A549 (cell line): ENCODE results near the gene KRT5. TPM values are rescaled to one million over a fixed set of nuclear protein-coding genes. Genes with fewer than 3 reads are reported as not detected.

Experiments
- ATAC-seq, 2 experiments: fragments of 200-7000 bp in 1 of 2; fragments of >200 bp in 1 of 2; cut with Nextera tagmentation in 1 of 2; cut with Tn5 transposase in 1 of 2; 3 replicates each; pipeline versions ENCODE4 v1.8.0 to v1.9.1; 2018 to 2020; ENCODE audit warnings: mild to moderate bottlenecking in 1 of 2, moderate library complexity in 1 of 2
- CTCF ChIA-PET: fragments of 300-600 bp; sonication (Branson Sonifier 250); formaldehyde crosslinking; extraction: SDS; loops from one replicate; lab custom pipeline; 2021; ENCODE audit warnings: antibody characterized with exemption, inconsistent platforms; lab: Yijun Ruan, JAX
- POLR2A ChIA-PET: fragments of 350-600 bp; formaldehyde crosslinking; extraction: SDS; loops from one replicate; lab custom pipeline; 2021; ENCODE audit warnings: antibody characterized with exemption, inconsistent platforms; lab: Yijun Ruan, JAX
- DNase-seq, 2 experiments: peaks; one replicate each; pipeline versions ENCODE4 v3.0.0 to v3.0.0-alpha.2; 2011 to 2016; ENCODE audit warnings: low read depth in 1 of 2, low spot score in 1 of 2
- FAIRE-seq: peaks from 2 replicates; lab custom pipeline; 2011; peaks lifted over from hg19 to GRCh38; lab: Jason Lieb, UNC
- H3K27ac ChIP-seq, 2 experiments: fragments of >200 bp; sonication (Bioruptor Twin); formaldehyde crosslinking; 3 replicates each; pipeline ENCODE4 v1.5.1; 2016 to 2017
- H3K4me1 ChIP-seq: fragments of >200 bp; sonication (Bioruptor Twin); formaldehyde crosslinking; 3 replicates; pipeline ENCODE4 v1.6.1; 2016
- H3K4me2 ChIP-seq: fragments of >200 bp; sonication (Bioruptor Twin); formaldehyde crosslinking; 3 replicates; pipeline ENCODE4 v1.6.1; 2016
- H3K4me3 ChIP-seq: fragments of >200 bp; sonication (Bioruptor Twin); formaldehyde crosslinking; 3 replicates; pipeline ENCODE4 v1.5.1; 2016
- H3K9me3 ChIP-seq: fragments of >200 bp; sonication (Bioruptor Twin); formaldehyde crosslinking; 3 replicates; pipeline ENCODE4 v1.6.1; 2016
- ATOH8 ChIP-seq: fragments of 250-450 bp; sonication (Bioruptor Pico); IDR thresholded peaks from 2 replicates; pipeline ENCODE4 v1.5.0; 2020; ENCODE audit warnings: low read depth, mild to moderate bottlenecking, moderate library complexity
- CBX2 ChIP-seq: fragments of 200-600 bp; sonication (generic); IDR thresholded peaks from 2 replicates; pipeline ENCODE4 v1.6.1; 2016; ENCODE audit warnings: low read depth, mild to moderate bottlenecking, borderline replicate concordance
- CBX8 ChIP-seq: fragments of 200-600 bp; sonication (generic); IDR thresholded peaks from 2 replicates; pipeline ENCODE4 v1.6.1; 2016
- FOSL2 ChIP-seq, 2 experiments: fragments of 450-650 bp in 1 of 2; fragments of >200 bp in 1 of 2; sonication (Bioruptor Twin) in 1 of 2; formaldehyde crosslinking; IDR thresholded peaks; 2 replicates each; pipeline versions ENCODE4 v1.5.0 to v1.6.1; 2016 to 2020; ENCODE audit warnings: mild to moderate bottlenecking in 1 of 2, moderate library complexity in 1 of 2
- HOXA7 ChIP-seq: fragments of 250-450 bp; sonication (Bioruptor Pico); IDR thresholded peaks from 2 replicates; pipeline ENCODE4 v1.5.0; 2020; ENCODE audit warnings: mild to moderate bottlenecking, moderate library complexity
- JUN ChIP-seq, 2 experiments: fragments of >200 bp; sonication (Bioruptor Twin); formaldehyde crosslinking; IDR thresholded peaks; 2 replicates in 1 of 2; 3 replicates in 1 of 2; pipeline ENCODE4 v1.6.1; 2016 to 2017
- JUNB ChIP-seq: fragments of >200 bp; sonication (Bioruptor Twin); formaldehyde crosslinking; IDR thresholded peaks from 2 replicates; pipeline ENCODE4 v1.6.1; 2016
- MAFK ChIP-seq: fragments of 450-650 bp; IDR thresholded peaks from 2 replicates; pipeline ENCODE4 v1.6.1; 2014; ENCODE audit not compliant: partially characterized antibody
- NPAS2 ChIP-seq: fragments of 250-450 bp; sonication (Bioruptor Pico); IDR thresholded peaks from 2 replicates; pipeline ENCODE4 v1.8.0; 2022; ENCODE audit warnings: mild to moderate bottlenecking, moderate library complexity, borderline replicate concordance
- PBX3 ChIP-seq: IDR thresholded peaks from 2 replicates; pipeline ENCODE4 v1.6.1; 2012
- POLR2A ChIP-seq: IDR thresholded peaks from 2 replicates; pipeline ENCODE4 v1.6.1; 2012; ENCODE audit warnings: mild to moderate bottlenecking, low read length
- RAD21 ChIP-seq, 2 experiments: fragments of >200 bp in 1 of 2; sonication (Bioruptor Twin) in 1 of 2; formaldehyde crosslinking in 1 of 2; IDR thresholded peaks in 1 of 2; conservative IDR thresholded peaks in 1 of 2; 2 replicates in 1 of 2; 3 replicates in 1 of 2; pipeline ENCODE4 v1.6.1; 2012 to 2018; ENCODE audit warnings: inconsistent platforms in 1 of 2
- RARB ChIP-seq: fragments of 250-450 bp; sonication (Bioruptor Pico); IDR thresholded peaks from 2 replicates; pipeline ENCODE4 v1.8.0; 2021; ENCODE audit warnings: mild to moderate bottlenecking, moderate library complexity
- RCOR1 ChIP-seq: fragments of 150-350 bp; IDR thresholded peaks from 2 replicates; pipeline ENCODE4 v1.6.1; 2014; ENCODE audit warnings: antibody characterized with exemption, low read length, low read depth
- TFCP2L1 ChIP-seq: fragments of 250-450 bp; sonication (Bioruptor Pico); IDR thresholded peaks from 2 replicates; pipeline ENCODE4 v1.5.0; 2021; ENCODE audit warnings: mild to moderate bottlenecking
- ZFP36 ChIP-seq: fragments of 450-650 bp; IDR thresholded peaks from 2 replicates; pipeline ENCODE4 v1.6.1; 2014; ENCODE audit warnings: borderline replicate concordance; ENCODE audit not compliant: partially characterized antibody
- ZNF302 ChIP-seq: fragments of 250-450 bp; sonication (Bioruptor Pico); IDR thresholded peaks from 2 replicates; pipeline ENCODE4 v1.9.0; 2021; ENCODE audit warnings: inconsistent platforms, mild to moderate bottlenecking, moderate library complexity
- WGBS: methylation state at CpG from one replicate; pipeline ENCODE4 v1.1.6; 2017; ENCODE audit errors: missing lambda C conversion rate; 5-methylcytosine and 5-hydroxymethylcytosine counted together
- polyA plus RNA-seq, 4 experiments: library from polyadenylated mRNA; depleted of rRNA in 3 of 4; stranded (reverse); fragments of >200 nt; fragmentation: RNase III in 1 of 4; extraction: RNeasy Plus Mini Kit Qiagen cat#74134 plus additional on column Dnase treatment in 1 of 4; gene quantifications; 2 replicates in 3 of 4; 3 replicates in 1 of 4; pipeline ENCODE4 v1.2.3, GENCODE V29; 2011 to 2017

The KRT5 gene
- polyA plus RNA-seq, 2 of the 4 experiments (the other 2 are of a cell fraction) = 0.06 to 0.25 TPM

DNA sequence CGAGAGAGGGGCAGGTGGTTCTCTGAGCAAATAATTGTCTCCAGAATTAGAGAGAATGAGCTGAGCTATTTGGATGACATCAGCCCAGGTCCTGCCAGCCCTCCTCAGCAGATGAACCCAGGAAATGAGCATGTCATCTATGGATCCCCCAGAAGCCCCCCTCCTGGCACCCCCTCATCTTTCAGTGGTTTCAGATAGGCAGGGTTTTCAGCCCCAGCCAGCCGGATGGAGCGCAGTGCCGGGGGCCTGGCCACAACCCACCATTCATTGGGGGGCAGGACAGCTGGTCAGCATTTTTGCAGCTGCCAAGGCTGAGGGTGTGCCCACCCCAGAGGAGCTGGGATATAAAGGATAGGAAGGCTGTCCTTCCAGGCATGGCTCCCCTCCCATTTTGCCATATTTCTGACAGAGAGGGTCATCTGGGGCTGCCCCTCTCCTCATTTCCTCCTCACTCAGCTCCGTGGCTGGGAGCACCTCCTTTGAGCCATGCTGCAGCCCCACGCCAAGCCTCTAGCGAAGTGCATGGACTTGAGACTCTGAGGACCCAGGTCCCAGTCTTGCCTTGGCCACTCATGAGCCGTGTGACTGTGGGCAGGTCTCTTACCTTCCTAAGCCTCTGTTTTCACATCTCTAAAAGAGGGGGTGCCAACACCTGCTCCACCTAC is 38.7 kb upstream of the KRT5 start:
- no peak for TF ChIP-seq JUNB
- no peak for TF ChIP-seq MAFK
- TF ChIP-seq, all 56 proteins: peak for 0
- CTCF ChIA-PET = interaction anchor here (0.6 to 2.1 kb wide), 2 partner anchors 9 to 533 kb away, joined by 3 to 7 read pairs; no protein-coding TSS in a partner anchor
- WGBS = 61% methylated on average over 5 of the region's 8 CpGs
- H3K4me3 ChIP-seq = no peak overlapping the region
- H3K9me3 ChIP-seq = no peaks in the 10 kb centered on the region
- H3K4me1 ChIP-seq = no peaks in the 10 kb centered on the region
- no peak overlapping the region for H3K27ac ChIP-seq
- POLR2A ChIA-PET = no interaction called here
- DNase-seq (no peak), ATAC-seq (no peak), FAIRE-seq (no peak)
- no peak overlapping the region for H3K4me2 ChIP-seq

GRCh38 chr12:52557476-52557875 is 37.3 kb upstream of the KRT5 start:
- ChIA-PET CTCF (interaction anchor here (0.6 to 2.1 kb wide), 5 partner anchors 11 to 313 kb away, joined by 3 to 7 read pairs (median 4); no protein-coding TSS in a partner anchor), POLR2A (no interaction called here)
- no peak for DNase-seq
- no peak for ATAC-seq
- Histone ChIP-seq H3K4me2 (no peak overlapping the region), H3K27ac (no peak overlapping the region), H3K4me1 (no peaks in the 10 kb centered on the region), H3K4me3 (no peak overlapping the region), H3K9me3 (no peaks in the 10 kb centered on the region)
- no peak for FAIRE-seq
- TF ChIP-seq CBX2 (no peak), RAD21 (conservative IDR thresholded peaks at IDR 0.05 in 1 of 2, IDR thresholded peaks at IDR 0.05 in 1 of 2) (no peak), ATOH8 (no peak), RARB (no peak), HOXA7 (CRISPR knock-in tag) (no peak)
- 65% methylated on average over 2 of the region's 2 CpGs for WGBS

DNA sequence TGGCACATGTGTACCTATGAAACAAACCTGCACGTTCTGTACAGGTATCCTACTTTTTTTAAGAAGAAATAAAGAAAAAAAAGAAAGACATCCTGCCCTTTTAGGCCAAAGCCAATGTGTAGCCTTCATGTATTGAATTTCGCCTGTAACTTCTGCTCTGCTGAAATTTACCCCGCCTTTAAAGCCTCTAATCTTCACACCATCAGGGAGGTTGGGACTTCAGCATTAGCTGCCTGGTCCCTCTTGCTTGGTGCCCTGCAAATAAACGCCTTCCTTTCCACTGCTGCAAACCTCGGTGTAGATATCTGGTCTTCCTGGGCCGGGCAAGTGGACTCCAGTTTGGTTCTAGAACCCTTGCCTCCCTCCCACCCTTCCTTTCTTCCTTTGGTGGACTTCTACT is 35.4 kb upstream of the KRT5 start:
- no peak for TF ChIP-seq MAFK
- FAIRE-seq = no peak
- H3K4me2 ChIP-seq = no peak overlapping the region
- 0 out of 3 replicates have a peak, but pooled peaks cover 5% of the 10 kb centered on the region for H3K4me1 ChIP-seq
- no peak for DNase-seq
- POLR2A ChIA-PET = no interaction called here
- no peak overlapping the region for H3K4me3 ChIP-seq
- 63% methylated on average over 6 of the region's 6 CpGs for WGBS
- no peak for ATAC-seq
- no peaks in the 10 kb centered on the region for H3K9me3 ChIP-seq
- no peak overlapping the region for H3K27ac ChIP-seq
- CTCF ChIA-PET = interaction anchor here (0.8 to 1.9 kb wide), 9 partner anchors 22 to 329 kb away, joined by 3 to 6 read pairs (median 4); no protein-coding TSS in a partner anchor

DNA sequence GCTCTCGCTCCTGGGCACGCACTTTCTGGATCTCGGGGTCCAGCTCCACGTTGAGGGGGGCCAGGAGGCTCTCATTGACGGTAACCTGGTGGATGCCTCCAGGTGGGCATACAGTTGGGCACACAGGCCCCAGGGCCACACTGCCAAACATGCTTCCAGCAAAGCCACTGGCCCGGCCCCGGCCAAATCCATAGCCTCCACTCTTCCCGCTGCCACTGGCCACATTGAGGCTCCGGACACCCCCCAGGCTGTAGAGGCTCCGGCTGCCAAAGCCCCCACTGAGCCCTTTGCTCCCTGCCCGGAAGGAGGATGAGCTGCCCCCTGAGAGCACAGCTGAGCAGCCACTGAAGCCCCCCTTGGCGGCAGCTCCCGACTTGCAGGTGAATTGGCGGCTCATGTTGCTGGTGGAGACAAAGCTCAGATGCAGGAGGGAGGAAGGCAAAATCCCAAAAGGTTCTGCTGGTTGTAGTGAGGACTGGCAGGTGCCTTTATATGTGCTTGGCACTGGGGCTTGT is 32.5 kb upstream of the KRT5 start, which contains the start of gene KRT71:
TSS of gene KRT71 (minus strand) at position 465 of the 515 bp plus-strand sequence. CDS start at position 397, 68 bp downstream.
- TF ChIP-seq ZNF302 (CRISPR knock-in tag) = no peak
- no peak for TF ChIP-seq CBX8
- no peak for TF ChIP-seq ZFP36
- TF ChIP-seq FOSL2 (IDR thresholded peaks at IDR 0.05) = no peak
- no peak for TF ChIP-seq FOSL2 (CRISPR knock-in tag; IDR thresholded peaks at IDR 0.05)
- TF ChIP-seq PBX3 = no peak
- TF ChIP-seq POLR2A = no peak
- TF ChIP-seq NPAS2 (CRISPR knock-in tag) = no peak
- TF ChIP-seq RCOR1 = no peak
- no peak for TF ChIP-seq JUN (IDR thresholded peaks at IDR 0.05)
- no peak for TF ChIP-seq TFCP2L1 (CRISPR knock-in tag)
- WGBS = 71% methylated on average over 14 of the region's 14 CpGs
- 0 out of 3 replicates have a peak, but pooled peaks cover 5% of the 10 kb centered on the region for H3K4me1 ChIP-seq
- FAIRE-seq (no peak), ATAC-seq (no peak), DNase-seq (no peak)
- CTCF ChIA-PET = interaction anchor here (0.6 to 1.7 kb wide), 8 partner anchors 9 to 409 kb away, joined by 3 to 6 read pairs (median 4); no protein-coding TSS in a partner anchor
- H3K27ac ChIP-seq = no peak within 1 kb of the TSS
- no peaks in the 10 kb centered on the region for H3K9me3 ChIP-seq
- no peak within 1 kb of the TSS for H3K4me2 ChIP-seq
- no peak within 1 kb of the TSS for H3K4me3 ChIP-seq
- POLR2A ChIA-PET = no interaction called here
